NB4 (cell line): ENCODE measurements around the gene DIP2C.

Source experiments
- CTCF ChIP-seq: IDR thresholded peaks from one replicate; pipeline ENCODE4 v1.5.1; 2012; ENCODE audit warnings: low read depth, low read length
- POLR2A ChIP-seq: IDR thresholded peaks from 2 replicates; pipeline ENCODE4 v1.6.1; 2011; ENCODE audit warnings: mild to moderate bottlenecking; ENCODE audit not compliant: insufficient read length; ENCODE audit errors: extremely low read depth

GRCh38 chr10:703118-703517 lies 13.7 kb upstream of the DIP2C start:
- TF ChIP-seq CTCF (no peak), POLR2A (no peak)
